Upper lobe of left lung (tissue), 6 donors: ENCODE measurements around the gene PPP2R2B. TPM values are rescaled to one million over a fixed set of nuclear protein-coding genes. Genes with fewer than 3 reads are reported as not detected.

Experiments used
- ATAC-seq, 2 donors: fragments of 200-7000 bp; cut with Tn5 transposase; one replicate each; pipeline ENCODE4 v1.9.1; 2022; ENCODE audit warnings: mild to moderate bottlenecking in 2 of 2, moderate library complexity in 2 of 2; ENCODE audit not compliant: low FRiP score in 2 of 2
- DNase-seq, 2 donors: peaks; one replicate each; pipeline ENCODE4 v3.0.0-alpha.2; 2019 to 2020
- H3K27ac ChIP-seq, 4 donors: fragments of 200-600 bp; sonication (generic); one replicate each; pipeline ENCODE4 v1.5.1; 2016 to 2019
- H3K27me3 ChIP-seq, 4 donors: fragments of 200-600 bp; sonication (generic); one replicate each; pipeline ENCODE4 v1.5.1; 2017 to 2019
- H3K36me3 ChIP-seq, 4 donors: fragments of 200-600 bp; sonication (generic); one replicate each; pipeline ENCODE4 v1.5.1; 2016 to 2019
- H3K4me1 ChIP-seq, 4 donors: fragments of 200-600 bp; sonication (generic); one replicate each; pipeline ENCODE4 v1.5.1; 2018 to 2019
- H3K4me3 ChIP-seq, 4 donors: fragments of 200-600 bp; sonication (generic); one replicate each; pipeline ENCODE4 v1.5.1; 2017 to 2019; ENCODE audit warnings: mild to moderate bottlenecking in 2 of 4, moderate library complexity in 1 of 4
- H3K9me3 ChIP-seq, 4 donors: fragments of 200-600 bp; sonication (generic); one replicate each; pipeline ENCODE4 v1.5.1; 2018 to 2019
- CTCF ChIP-seq, 6 experiments: fragments of 450-650 bp in 4 of 6; fragments of 200-600 bp in 2 of 6; sonication (generic) in 2 of 6; IDR thresholded peaks; one replicate each; pipeline ENCODE4 v1.5.1; 2016 to 2019; ENCODE audit warnings: antibody characterized with exemption in 6 of 6
- EP300 ChIP-seq, 4 donors: sonication (generic); formaldehyde crosslinking; IDR thresholded peaks; one replicate each; pipeline ENCODE4 v1.5.1; 2017; ENCODE audit warnings: antibody characterized with exemption in 4 of 4, control low read depth in 2 of 4
- POLR2A ChIP-seq, 4 donors: fragments of 450-650 bp; IDR thresholded peaks; one replicate each; pipeline ENCODE4 v1.5.1; 2016 to 2017; ENCODE audit warnings: antibody characterized with exemption in 4 of 4, mild to moderate bottlenecking in 2 of 4
- POLR2AphosphoS5 ChIP-seq, 2 donors: sonication (generic); formaldehyde crosslinking; IDR thresholded peaks; one replicate each; pipeline ENCODE4 v1.5.1; 2017; ENCODE audit warnings: antibody characterized with exemption in 2 of 2
- WGBS, 2 donors: methylation state at CpG; one replicate each; pipeline ENCODE4 v1.1.5; 2017 to 2018; 5-methylcytosine and 5-hydroxymethylcytosine counted together
- total RNA-seq, 6 donors: library from RNA; depleted of rRNA in 4 of 6; stranded (reverse); fragments of >200 nt in 4 of 6; gene quantifications; one replicate each; pipeline versions ENCODE4 v1.1.0 to v1.2.1, GENCODE V29; 2016 to 2021
- donor health status: DM: no; HTN: no; CAD: no; lungs with moderate emphysema.
- donor health status: DM: no; HTN: yes; CAD: no; lungs with severe emphysema.

Gene PPP2R2B
- total RNA-seq, 6 donors from 2014 or later, result 0.49 to 7.4 (median 1.3) TPM

DNA sequence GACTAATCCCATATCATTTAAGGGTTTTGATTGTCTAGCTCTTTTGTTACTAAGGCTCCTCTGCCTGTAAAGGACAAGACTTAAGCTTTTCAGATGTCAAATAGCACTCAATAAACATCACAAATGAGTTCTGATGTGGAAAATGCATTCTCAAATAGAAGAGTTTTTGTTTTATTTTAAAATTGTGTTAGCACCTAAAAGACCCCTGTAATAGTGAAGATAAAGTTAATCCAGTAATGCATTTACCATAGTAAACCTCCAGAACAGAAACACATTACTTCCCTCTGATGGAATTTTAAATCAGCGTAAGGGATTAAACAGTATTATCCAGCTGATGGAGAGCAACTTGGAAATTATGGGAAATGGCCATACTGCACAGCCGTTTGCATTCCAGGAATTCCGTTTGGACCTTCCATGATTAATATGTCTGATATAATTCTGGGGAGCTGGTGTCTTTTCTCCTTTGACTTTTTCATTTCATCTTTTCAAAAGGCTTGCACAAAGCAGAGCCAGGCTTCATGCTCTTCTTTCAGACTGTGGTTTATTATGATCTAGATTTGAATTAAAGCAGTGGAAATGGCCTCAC is 105.6 kb downstream of the PPP2R2B start:
- Histone ChIP-seq H3K27ac (no peak overlapping the region), H3K36me3 (no peaks in the 10 kb centered on the region), H3K9me3 (no peaks in the 10 kb centered on the region), H3K4me1 (no peaks in the 10 kb centered on the region), H3K27me3 (no peaks in the 10 kb centered on the region), H3K4me3 (no peak overlapping the region)
- no peak for TF ChIP-seq CTCF (IDR thresholded peaks at IDR 0.05)
- no peak for TF ChIP-seq POLR2A (IDR thresholded peaks at IDR 0.05)
- TF ChIP-seq POLR2AphosphoS5 (IDR thresholded peaks at IDR 0.05), result no peak
- ATAC-seq, result no peak
- DNase-seq, result no peak
- WGBS, 2 donors, result 44 to 61% methylated on average over 3 of the region's 3 CpGs

DNA sequence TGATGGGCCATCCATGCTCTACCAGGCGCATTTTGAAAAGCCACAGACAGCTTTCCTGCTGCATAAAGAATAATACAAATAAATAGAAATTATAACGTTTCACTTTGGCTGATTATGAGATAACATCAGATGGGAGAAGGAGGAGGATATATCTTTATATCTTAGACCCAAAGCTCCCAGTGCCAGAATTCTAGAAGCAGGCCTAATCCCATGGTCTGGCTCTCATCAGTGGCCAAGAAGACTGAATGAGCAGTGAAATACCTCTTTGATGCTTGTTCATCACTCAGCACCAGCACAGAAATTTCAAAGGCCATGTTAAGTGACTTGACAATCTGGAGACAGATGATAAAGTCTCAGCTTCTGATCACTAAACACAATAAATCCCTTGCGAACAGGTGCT is 107.6 kb downstream of the PPP2R2B start:
- Histone ChIP-seq H3K27me3 (no peaks in the 10 kb centered on the region), H3K4me1 (no peaks in the 10 kb centered on the region), H3K4me3 (no peak overlapping the region), H3K27ac (no peak overlapping the region), H3K9me3 (no peaks in the 10 kb centered on the region), H3K36me3 (no peaks in the 10 kb centered on the region)
- no peak for DNase-seq
- WGBS, 2 donors, result 51 to 67% methylated on average over 3 of the region's 3 CpGs
- ATAC-seq, result no peak
- TF ChIP-seq POLR2A (IDR thresholded peaks at IDR 0.05), result no peak
- no peak for TF ChIP-seq POLR2AphosphoS5 (IDR thresholded peaks at IDR 0.05)
- TF ChIP-seq CTCF (IDR thresholded peaks at IDR 0.05), result no peak
- no peak for TF ChIP-seq EP300 (IDR thresholded peaks at IDR 0.05)

DNA sequence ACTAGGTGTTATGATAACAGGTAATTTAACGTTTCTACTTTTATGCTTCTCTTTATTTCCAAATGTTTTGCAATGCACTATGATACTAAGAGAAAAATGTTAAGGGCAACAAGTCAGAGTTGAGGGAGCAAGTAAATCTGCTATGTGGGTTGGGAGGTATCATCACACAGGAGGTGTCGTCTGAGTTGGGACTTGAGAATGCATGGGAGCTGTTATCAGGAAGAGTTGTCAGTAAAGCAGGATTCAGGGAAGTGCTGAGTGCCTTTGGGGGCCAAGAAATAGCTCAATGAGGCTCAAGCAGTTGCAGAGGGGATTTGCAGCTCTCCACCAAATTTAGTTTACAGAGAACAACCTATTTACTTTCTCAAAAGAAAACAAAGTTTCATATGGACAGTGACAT is 108.0 kb downstream of the PPP2R2B start:
- Histone ChIP-seq H3K4me3 (no peak overlapping the region), H3K9me3 (no peaks in the 10 kb centered on the region), H3K4me1 (no peaks in the 10 kb centered on the region), H3K36me3 (no peaks in the 10 kb centered on the region), H3K27me3 (no peaks in the 10 kb centered on the region), H3K27ac (no peak overlapping the region)
- TF ChIP-seq EP300 (IDR thresholded peaks at IDR 0.05), result no peak
- TF ChIP-seq POLR2AphosphoS5 (IDR thresholded peaks at IDR 0.05), result no peak
- TF ChIP-seq CTCF (IDR thresholded peaks at IDR 0.05), result no peak
- no peak for TF ChIP-seq POLR2A (IDR thresholded peaks at IDR 0.05)
- ATAC-seq (no peak), DNase-seq (no peak)
- WGBS, 2 donors, result 43 to 50% methylated on average over 2 of the region's 2 CpGs

DNA sequence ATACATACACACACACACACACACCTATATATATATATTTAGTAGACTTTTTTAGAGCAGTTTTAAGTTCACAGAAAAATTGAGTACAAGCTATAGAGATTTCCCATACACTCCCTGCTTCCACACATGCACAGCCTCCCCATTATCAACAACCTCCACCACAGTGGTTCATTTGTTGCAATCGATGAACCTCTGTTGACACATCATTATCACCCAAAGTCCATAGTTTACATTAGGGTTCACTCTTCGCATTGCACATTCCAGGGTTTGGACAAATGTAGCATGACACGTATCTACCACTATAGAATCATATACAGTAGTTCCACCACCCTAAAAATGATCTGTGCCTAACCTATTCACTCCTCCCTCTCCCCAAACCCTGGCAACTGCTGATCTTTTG is 111.0 kb downstream of the PPP2R2B start:
- Histone ChIP-seq H3K27me3 (no peaks in the 10 kb centered on the region), H3K27ac (no peak overlapping the region), H3K9me3 (no peaks in the 10 kb centered on the region), H3K4me3 (no peak overlapping the region), H3K4me1 (no peaks in the 10 kb centered on the region), H3K36me3 (no peaks in the 10 kb centered on the region)
- no peak for TF ChIP-seq CTCF (IDR thresholded peaks at IDR 0.05)
- no peak for TF ChIP-seq EP300 (IDR thresholded peaks at IDR 0.05)
- TF ChIP-seq POLR2AphosphoS5 (IDR thresholded peaks at IDR 0.05), result no peak
- TF ChIP-seq POLR2A (IDR thresholded peaks at IDR 0.05), result no peak
- ATAC-seq, result no peak
- 53 to 67% methylated on average over 3 of the region's 3 CpGs for WGBS, 2 donors
- no peak for DNase-seq

DNA sequence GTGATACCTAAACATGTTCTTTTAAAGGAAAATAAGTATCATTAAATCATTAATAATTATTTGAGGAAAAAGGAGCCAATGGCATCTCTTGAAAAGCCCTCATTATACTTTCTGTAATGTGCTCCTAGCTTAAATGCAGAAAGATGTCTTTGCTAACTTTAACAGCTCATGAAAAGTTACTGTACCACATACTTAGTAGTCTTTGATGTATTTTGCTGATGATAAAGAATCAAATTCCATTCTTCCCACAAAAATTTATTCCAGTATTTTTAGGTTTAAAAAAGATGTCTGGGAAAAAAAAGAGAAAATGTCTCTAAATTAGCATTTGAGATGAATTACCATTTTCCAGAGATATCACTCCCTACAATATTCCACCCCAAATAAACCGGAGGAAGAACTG is 112.5 kb downstream of the PPP2R2B start:
- TF ChIP-seq CTCF (IDR thresholded peaks at IDR 0.05) (no peak), POLR2AphosphoS5 (IDR thresholded peaks at IDR 0.05) (no peak), EP300 (IDR thresholded peaks at IDR 0.05) (no peak), POLR2A (IDR thresholded peaks at IDR 0.05) (no peak)
- DNase-seq, result no peak
- H3K27me3 ChIP-seq, result no peaks in the 10 kb centered on the region
- ATAC-seq, result no peak
- H3K36me3 ChIP-seq, result no peaks in the 10 kb centered on the region
- H3K4me1 ChIP-seq, result no peaks in the 10 kb centered on the region
- H3K4me3 ChIP-seq, result no peak overlapping the region
- H3K27ac ChIP-seq, result no peak overlapping the region
- WGBS, 2 donors, result 61 to 75% methylated on average over 1 of the region's 1 CpG
- H3K9me3 ChIP-seq, result no peaks in the 10 kb centered on the region
